ENCODE results near the gene CLSTN2. TPM values are rescaled to one million over a fixed set of nuclear protein-coding genes. Genes with fewer than 3 reads are reported as not detected.

CLSTN2 gene
- total and polyA plus RNA-seq, 2 of the 8 experiments (the other 6 are each of a cell fraction or from before 2014, with no cell fraction given) = 0.39 to 0.52 TPM

- no peak for TF ChIP-seq SP4 (IDR thresholded peaks at IDR 0.05; ENCODE audit: low read length)
- TF ChIP-seq CREB1 (IDR thresholded peaks at IDR 0.05) = peak; percentile 67; the same call in 1 of the 2 replicates
- peak; percentile 30 for TF ChIP-seq SUZ12 (IDR thresholded peaks at IDR 0.05; ENCODE audit: low read length)
- TF ChIP-seq MAX (IDR thresholded peaks at IDR 0.05) = peak; percentile 21; the same call in 1 of the 2 replicates
- TF ChIP-seq KDM4A (IDR thresholded peaks at IDR 0.05; ENCODE audit: low read depth, low read length, severe bottlenecking) = peak; percentile 77
- TF ChIP-seq EZH2 (IDR thresholded peaks at IDR 0.05; ENCODE audit: low read depth, low read length, severe bottlenecking) = peak; percentile 64
- TF ChIP-seq TBP (IDR thresholded peaks at IDR 0.05; ENCODE audit: low read depth, low read length) = peak; percentile 38; the same call in 1 of the 2 replicates
- no peak for TF ChIP-seq TAF7 (optimal IDR thresholded peaks at IDR 0.05; ENCODE audit: borderline replicate concordance, low read depth, low read length)
- 0 out of 2 replicates have a peak, but pooled peaks have one; percentile 65 for TF ChIP-seq RBBP5 (IDR thresholded peaks at IDR 0.05; ENCODE audit: borderline replicate concordance, low read depth, low read length)
- no peak for TF ChIP-seq USF2 (IDR thresholded peaks at IDR 0.05; ENCODE audit: low read length)
These were observed at the start of gene CLSTN2 (continued) for GRCh38 chr3:139935016-139935865.

Data from H1 (cell line).